SH-SY5Y (cell line): Measurements from ENCODE around the gene GFPT1.

Experiments used
- GATA2 ChIP-seq: IDR thresholded peaks from 2 replicates; pipeline ENCODE4 v1.6.1; 2011; ENCODE audit warnings: mild to moderate bottlenecking, low read depth, low read length
- GATA3 ChIP-seq: IDR thresholded peaks from 2 replicates; pipeline ENCODE4 v1.6.1; 2011; ENCODE audit warnings: low read depth, mild to moderate bottlenecking, low read length, moderate library complexity

- TF ChIP-seq GATA3 (no peak), GATA2 (no peak)
Observed at GRCh38 chr2:69322631-69323030, 64.4 kb downstream of the GFPT1 start.
